ENCODE data around the gene ANTXR1. TPM values are rescaled to one million over a fixed set of nuclear protein-coding genes. Genes with fewer than 3 reads are reported as not detected.

The ANTXR1 gene
- total and polyA plus RNA-seq, 2 donors (not counting 3 experiments of a cell fraction or from before 2014, with no cell fraction given): 4.2 to 17.3 TPM

GRCh38 chr2:68964282-68964681 lies 48.7 kb upstream of the ANTXR1 start:
- BruUV-seq (replicated peaks): no TSS peak
- FAIRE-seq: no peak
- DNase-seq (ENCODE audit: low read depth, low spot score): no peak
- no peak overlapping the region for H3K4me2 ChIP-seq (ENCODE audit: insufficient read depth, low read length)
- TF ChIP-seq POLR2A (IDR thresholded peaks at IDR 0.05; ENCODE audit: low read depth, low read length): no peak
- TF ChIP-seq CTCF (IDR thresholded peaks at IDR 0.05; ENCODE audit: extremely low read depth in 1 of 2, insufficient read depth in 1 of 2, low read depth in 1 of 2, low read length in 2 of 2): no peak
- no peak for TF ChIP-seq POLR2AphosphoS5 (IDR thresholded peaks at IDR 0.05; ENCODE audit: insufficient read depth, low read depth, low read length)
- TF ChIP-seq MYC (IDR thresholded peaks at IDR 0.05; ENCODE audit: low read depth, low read length): no peak
- TF ChIP-seq GATA2 (IDR thresholded peaks at IDR 0.05; ENCODE audit: insufficient read depth, insufficient read length, low read depth, low read length): no peak
- TF ChIP-seq FOS (IDR thresholded peaks at IDR 0.05; ENCODE audit: borderline replicate concordance, insufficient read depth, low read length): no peak
- no peak for TF ChIP-seq JUN (IDR thresholded peaks at IDR 0.05; ENCODE audit: borderline replicate concordance, insufficient read depth, insufficient read length, low read depth)
- TF ChIP-seq EZH2 (IDR thresholded peaks at IDR 0.05; ENCODE audit: borderline replicate concordance, low read depth, low read length, severe bottlenecking): no peak
- TF ChIP-seq, protein P1, sequence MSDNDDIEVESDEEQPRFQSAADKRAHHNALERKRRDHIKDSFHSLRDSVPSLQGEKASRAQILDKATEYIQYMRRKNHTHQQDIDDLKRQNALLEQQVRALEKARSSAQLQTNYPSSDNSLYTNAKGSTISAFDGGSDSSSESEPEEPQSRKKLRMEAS (IDR thresholded peaks at IDR 0.05; ENCODE audit: insufficient read depth, insufficient read length): no peak
- CTCF ChIA-PET: no interaction called here
- no peak overlapping the region for H3K27ac ChIP-seq (ENCODE audit: insufficient read depth, low read depth, low read length)
- no peaks in the 10 kb centered on the region for H4K20me1 ChIP-seq (replicated peaks; ENCODE audit: control insufficient read depth, extremely low read depth, insufficient read depth, low read length)
- H3K9me3 ChIP-seq (replicated peaks; ENCODE audit: control insufficient read depth, insufficient read depth, low read length): no peaks in the 10 kb centered on the region
- POLR2A ChIA-PET: no interaction called here
- H3K36me3 ChIP-seq (ENCODE audit: control insufficient read depth in 2 of 2, extremely low read depth in 1 of 2, insufficient read depth in 2 of 2, low read length in 2 of 2): no peaks in the 10 kb centered on the region
- H2AFZ ChIP-seq (ENCODE audit: low read depth, low read length): no peak overlapping the region
- H3K4me1 ChIP-seq (ENCODE audit: control insufficient read depth, extremely low read depth, insufficient read depth, low read length): no peaks in the 10 kb centered on the region
- no peak overlapping the region for H3K9ac ChIP-seq (replicated peaks; ENCODE audit: extremely low read depth, insufficient read depth, low read length)
- no peaks in the 10 kb centered on the region for H3K79me2 ChIP-seq (ENCODE audit: control insufficient read depth, insufficient read depth, low read length)
- dilution Hi-C loops (cut with MboI; ENCODE audit: extremely low pct_ligation_motif_present, low sequenced_read_pairs): no loop called here
- intact Hi-C loops (cut with micrococcal nuclease): no loop called here
- no peak overlapping the region for H3K4me3 ChIP-seq (replicated peaks in 1 of 3; ENCODE audit: insufficient read depth in 1 of 3, low read depth in 1 of 3, low read length in 3 of 3)
- H3K9me1 ChIP-seq (replicated peaks; ENCODE audit: control insufficient read depth, extremely low read depth, insufficient read depth, low read length): no peaks in the 10 kb centered on the region
- H3K27me3 ChIP-seq (ENCODE audit: control insufficient read depth in 2 of 2, insufficient read depth in 2 of 2, low read length in 2 of 2): peaks cover 9 to 12% of the 10 kb centered on the region in 2 experiments
